HG02973 (cell line): ENCODE measurements around the gene MIOS.

Source experiments
- ATAC-seq: cut with Tn5 transposase; IDR thresholded peaks from one replicate; pipeline ENCODE4 v1.9.1; 2021; ENCODE audit warnings: moderate library complexity; ENCODE audit not compliant: unreplicated experiment

The MIOS gene

DNA sequence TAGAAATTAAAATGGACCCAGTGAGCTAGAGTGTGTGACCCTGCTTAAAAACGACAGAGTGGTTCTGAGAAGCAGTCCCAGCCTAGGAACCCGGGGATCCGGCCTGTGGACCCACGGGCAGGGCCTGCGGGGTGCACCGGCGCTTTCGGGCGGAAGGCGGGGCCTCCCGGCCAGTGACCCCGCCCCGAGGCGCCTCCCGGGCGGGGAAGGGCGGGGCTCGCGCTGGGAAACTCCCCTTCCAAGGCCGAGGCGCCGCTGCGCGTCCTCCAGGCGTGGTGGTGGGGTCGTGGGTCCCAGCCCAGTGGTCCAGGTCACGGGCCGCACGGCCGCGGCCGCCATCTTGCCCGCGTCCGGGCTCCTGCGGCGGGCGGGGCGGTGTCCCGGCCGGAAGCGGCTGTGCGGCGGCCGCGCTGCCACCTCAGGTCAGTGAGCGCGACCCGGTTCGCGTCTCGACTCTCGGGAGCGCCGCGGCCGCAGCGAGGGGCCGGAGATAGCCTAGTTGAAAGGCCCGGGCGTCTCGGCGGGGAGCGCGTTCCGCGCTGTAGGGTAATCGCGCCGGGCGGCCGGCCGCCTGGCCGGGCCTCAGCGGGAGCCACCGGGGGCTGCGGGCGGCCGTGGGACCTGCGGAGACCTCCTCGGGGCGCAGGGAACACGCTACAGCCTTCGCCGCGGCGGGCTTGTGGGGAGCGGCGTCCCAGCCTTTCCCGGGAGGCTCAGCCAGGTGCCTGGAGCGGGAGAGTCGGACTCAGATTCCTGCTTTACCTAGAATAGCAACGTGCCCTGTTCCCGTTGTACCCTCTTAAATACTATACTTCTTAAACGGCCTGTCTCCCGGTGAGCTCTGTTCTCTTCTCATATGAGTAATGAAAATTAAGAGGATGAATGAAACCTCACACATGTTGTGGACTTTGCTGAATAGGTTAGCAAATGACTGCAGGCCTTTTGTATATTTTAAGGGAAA is at the start of gene MIOS:
MIOS (plus strand) TSS at position 234 of the 961 bp plus-strand sequence. CDS start 5,592 bp downstream, outside the sequence.
- peak; percentile 79 for ATAC-seq

DNA sequence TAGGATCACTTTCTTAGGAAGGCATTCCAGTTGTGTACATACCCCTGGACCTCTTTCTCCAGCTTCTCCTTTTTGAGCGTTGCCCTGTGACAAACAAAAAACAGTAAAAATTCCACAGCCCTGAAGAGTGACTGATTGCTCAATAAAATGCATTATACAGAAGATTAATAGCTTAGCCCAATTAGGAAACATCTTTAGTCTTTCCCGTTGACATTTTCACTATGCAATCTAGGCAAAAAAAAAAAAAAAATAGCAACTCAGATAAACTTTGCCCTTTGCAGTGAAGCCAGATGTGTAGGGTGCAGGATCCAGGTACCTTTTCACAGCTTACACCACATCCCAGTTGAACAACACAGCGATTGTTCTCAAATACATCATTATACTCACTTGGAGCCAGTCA is 48.9 kb upstream of the MIOS start:
- ATAC-seq = no peak

DNA sequence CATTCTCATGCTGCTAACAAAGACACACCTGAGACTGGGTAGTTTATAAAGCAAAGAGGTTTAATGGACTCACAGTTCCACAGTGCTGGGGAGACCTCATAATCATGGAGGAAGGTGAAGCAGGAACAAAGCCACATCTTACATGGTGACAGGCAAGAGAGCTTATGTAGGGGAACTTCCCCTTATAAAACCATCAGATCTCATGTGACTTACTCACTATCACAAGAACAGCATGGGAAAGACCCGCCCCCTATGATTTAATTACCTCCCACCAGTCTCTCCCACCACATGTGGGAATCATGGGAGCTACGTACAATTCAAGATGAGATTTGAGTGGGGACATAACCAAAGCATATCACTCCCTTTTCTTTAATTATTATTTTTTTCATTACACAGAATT is 47.6 kb upstream of the MIOS start:
- ATAC-seq = no peak

- ATAC-seq = no peak
Measured at GRCh38 chr7:7519528-7519927, 47.2 kb upstream of the MIOS start.

GRCh38 chr7:7521259-7521658 is 45.4 kb upstream of the MIOS start:
- ATAC-seq = no peak

GRCh38 chr7:7522421-7522820 is 44.3 kb upstream of the MIOS start:
- no peak for ATAC-seq

DNA sequence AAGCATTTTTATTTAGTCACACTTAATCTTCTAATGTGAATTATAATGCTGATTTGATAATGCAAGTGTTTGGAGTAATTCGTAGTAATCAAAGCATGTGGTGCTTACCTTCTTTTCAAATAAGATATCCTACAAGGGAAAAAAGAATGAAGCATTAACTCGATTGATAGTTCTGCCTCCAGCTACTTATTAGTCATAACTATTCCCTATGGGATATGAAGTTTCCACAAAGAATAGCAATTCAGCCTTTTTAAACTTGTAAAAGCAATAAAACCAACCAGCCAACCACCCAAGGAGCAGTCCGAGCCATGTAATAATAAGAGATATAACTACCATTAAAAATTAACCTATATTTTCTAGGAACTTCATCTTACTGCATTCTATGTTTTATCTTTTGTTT is 42.6 kb upstream of the MIOS start:
- no peak for ATAC-seq

- no peak for ATAC-seq
Measured at GRCh38 chr7:7526006-7526405, 40.7 kb upstream of the MIOS start.

DNA sequence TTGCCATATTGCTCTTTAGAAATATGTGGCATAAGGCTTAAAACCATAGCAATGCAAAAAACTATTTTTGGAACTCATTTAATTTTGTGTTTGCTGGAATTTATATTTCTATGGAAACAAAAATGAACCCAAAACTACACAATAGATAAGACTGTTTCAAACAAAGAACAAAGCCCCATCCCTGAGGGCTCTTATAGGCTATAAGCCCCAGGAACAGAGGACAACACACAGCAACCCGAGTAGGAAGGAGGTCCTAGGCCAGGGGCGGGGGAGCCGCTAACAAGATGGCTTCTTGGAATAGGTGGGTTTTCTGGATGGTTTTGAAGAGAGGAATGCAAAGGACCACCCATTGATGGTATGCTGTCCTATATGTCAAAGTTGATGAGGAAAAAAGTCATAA is 39.6 kb upstream of the MIOS start:
- ATAC-seq = no peak

DNA sequence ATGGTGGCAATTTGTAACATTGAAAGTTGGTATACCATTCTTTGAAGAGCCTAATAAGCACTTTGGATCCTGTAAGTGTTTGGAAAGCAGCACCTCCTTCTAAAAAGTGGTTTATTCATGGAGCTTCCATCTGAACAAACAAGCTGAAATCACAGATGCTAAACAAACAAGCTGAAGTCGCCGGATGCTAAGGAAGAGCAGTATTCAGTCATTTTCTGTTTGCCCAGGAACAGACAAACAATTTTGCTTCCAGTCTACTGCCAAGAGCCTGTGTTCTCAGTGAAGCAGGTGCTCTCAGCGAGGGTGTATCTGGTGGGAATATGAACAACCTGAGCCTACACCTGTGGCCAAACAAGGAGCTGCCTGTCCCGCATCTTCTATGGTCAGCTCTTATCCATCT is 37.4 kb upstream of the MIOS start:
- ATAC-seq = no peak

GRCh38 chr7:7533831-7534430 is 32.8 kb upstream of the MIOS start:
- ATAC-seq = no peak

DNA sequence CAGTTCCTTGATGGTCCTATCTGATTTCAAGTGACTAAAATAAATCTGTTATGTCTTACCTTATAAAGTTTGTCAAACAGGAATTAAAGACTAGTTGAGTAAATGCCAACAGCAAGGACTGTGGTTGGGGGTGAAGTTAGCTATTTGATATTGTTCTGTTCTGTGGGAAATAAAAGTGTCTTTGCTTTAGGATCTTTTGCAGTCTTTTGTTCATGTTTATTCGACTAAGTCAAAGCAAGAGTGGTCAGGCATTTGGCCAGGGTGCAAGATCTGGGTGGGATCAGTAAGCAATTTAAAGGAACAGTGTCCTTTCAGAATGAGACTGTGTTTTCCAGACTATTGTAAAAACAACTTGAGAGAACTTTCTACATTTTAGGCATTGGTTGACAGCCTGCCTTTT is 31.0 kb upstream of the MIOS start, which contains the start of gene COL28A1:
COL28A1 (minus strand) TSS at position 183 of the 400 bp plus-strand sequence. CDS start 2,998 bp downstream, outside the sequence.
- ATAC-seq = no peak

DNA sequence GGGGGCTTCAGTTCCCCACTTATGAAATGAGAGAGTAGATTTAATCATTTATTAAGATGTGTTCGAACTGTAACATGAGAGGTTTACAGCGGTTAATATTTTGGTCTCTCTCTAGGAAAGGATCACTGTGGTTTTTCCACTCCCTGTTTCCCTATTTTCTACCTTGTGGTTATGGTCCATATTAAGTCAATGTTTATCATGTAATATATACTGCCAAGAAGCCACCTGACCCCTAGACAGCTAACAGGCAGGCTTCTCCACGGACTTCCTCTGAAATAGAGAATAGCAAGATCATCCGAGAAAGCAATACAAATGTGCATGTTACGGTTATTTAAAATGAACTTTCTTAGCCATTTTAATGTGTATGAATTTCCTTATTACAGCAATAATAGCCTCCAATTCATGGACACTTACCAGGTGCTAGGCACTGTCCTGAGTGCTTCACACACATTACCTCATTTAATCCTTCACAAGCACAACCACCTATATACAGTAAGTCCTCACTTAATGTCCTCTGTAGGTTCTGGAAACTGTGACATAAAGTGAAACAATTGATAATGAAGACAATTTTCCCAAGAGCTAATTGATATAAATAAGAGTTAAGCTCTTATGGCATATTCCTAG is 30.2 kb upstream of the MIOS start:
- no peak for ATAC-seq

GRCh38 chr7:7537711-7538110 is 29.0 kb upstream of the MIOS start:
- no peak for ATAC-seq

DNA sequence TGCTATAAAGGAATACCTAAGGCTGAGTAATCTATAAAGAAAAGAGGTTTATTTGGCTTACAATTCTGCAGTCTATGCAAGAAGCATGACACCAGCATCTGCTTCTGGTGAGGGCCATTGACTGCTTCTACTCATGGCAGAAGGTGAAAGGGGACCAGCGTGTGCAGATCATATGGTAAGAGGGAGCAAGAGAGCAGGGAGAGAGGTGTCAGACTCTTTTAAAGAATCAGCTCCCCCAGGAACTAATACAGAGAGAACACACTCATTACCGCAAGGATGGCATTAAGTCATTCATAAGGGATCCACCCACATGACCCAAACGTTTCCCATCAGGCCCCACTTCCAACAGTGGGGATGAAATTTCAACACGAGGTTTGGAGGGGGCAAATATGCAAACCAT is 27.5 kb upstream of the MIOS start:
- no peak for ATAC-seq

DNA sequence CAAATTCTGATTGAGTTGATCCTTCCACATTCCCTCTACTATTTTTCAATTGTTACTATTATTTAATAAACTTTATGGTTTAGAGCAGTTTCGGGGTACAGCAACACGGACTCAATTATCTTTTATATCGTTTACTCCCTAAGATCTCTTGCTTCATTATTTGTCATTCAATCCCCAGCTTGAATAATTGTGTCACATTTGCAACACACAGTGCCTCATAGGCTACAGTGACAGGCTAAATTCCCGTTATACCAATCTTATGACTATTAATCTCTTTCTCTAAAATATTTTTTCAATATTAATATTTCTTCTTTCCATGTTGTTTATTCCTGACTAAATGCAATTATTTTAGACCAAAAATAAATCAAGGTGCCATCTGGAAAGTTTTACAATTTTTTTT is 27.0 kb upstream of the MIOS start:
- no peak for ATAC-seq

GRCh38 chr7:7542251-7542835 is 24.3 kb upstream of the MIOS start:
- ATAC-seq = no peak

GRCh38 chr7:7548407-7548806 is 18.3 kb upstream of the MIOS start:
- no peak for ATAC-seq

DNA sequence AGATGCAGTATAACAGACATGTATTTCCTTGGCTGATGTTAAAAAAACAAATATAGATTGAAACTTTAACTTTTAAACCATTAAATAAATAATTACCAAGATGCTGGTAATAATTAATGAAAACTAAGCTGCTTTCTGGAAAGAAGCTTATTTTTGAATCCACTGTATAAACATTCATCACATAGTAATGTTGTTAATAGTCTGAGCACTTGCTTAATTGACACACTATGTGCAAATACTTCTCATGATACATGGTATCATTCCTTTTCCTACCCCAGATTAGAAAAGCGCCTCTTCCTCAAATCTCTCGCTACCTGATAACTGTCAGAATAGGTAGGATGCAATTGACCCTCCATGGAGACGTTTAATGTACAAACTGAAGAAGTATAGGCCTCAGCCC is 16.0 kb upstream of the MIOS start:
- ATAC-seq = no peak

GRCh38 chr7:7552199-7552598 is 14.5 kb upstream of the MIOS start:
- ATAC-seq = no peak

DNA sequence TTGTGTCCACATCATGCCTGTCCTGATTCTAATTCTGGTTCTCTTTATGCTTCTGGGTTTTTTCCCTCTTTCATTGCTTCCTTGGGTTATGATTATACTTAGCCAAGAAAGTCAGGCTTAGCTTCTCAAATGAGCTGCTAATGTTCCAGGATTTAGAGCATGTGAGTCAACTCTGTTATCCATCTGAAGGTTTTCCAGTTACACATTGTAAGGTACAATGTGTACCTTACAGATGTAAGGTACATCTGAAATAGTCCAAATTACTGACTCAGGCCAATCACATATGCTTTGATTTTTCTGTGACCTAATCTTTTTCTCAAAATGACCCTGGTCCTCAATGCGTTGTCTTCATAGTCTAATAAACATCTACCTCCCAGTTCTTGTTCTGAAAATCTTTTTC is 13.3 kb upstream of the MIOS start:
- ATAC-seq = no peak
